Retinal pigment epithelial cell (primary cell): ENCODE results near the gene C2orf42.

ENCODE experiments used
- DNase-seq: peaks from one replicate; pipeline ENCODE4 v3.0.0-alpha.2; 2010; ENCODE audit warnings: low read depth
- H3K4me3 ChIP-seq: 2 replicates; pipeline ENCODE4 v1.5.1; 2011; ENCODE audit warnings: mild to moderate bottlenecking, low read length, control low read depth, moderate library complexity
- TF ChIP-seq, protein P1 (sequence below): conservative IDR thresholded peaks from 2 replicates; pipeline ENCODE4 v1.5.1; 2011; ENCODE audit warnings: low read depth, low read length, control low read depth, inconsistent platforms

C2orf42 gene

DNA sequence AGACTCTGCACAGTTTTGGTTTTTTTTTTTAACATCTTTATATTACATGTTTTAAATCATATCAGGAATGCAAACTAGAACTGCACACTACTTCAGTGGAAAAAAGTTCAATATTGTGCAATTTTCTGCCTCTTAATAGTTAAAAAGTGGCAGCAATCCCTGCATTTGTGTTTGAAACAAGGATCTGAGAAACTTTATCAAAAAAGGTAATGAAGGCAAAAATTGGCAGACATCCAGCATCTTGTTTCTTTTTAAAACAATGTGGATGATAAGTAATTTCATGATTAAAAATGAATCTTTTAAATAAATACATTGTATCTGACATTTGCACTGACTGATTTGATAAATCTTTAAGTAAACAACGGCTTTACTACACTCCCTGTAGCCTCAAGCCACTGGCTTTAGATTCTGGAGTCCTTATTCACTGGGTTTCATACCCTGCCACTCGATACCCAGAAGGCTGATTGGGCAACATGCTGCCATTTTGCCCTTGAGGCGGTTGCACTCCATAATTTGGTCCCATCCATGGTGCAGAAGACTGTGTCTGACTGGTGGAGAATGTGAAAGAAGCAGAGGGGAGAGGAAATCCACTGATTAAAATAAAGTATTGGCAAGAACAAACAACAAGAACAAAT is 21.6 kb upstream of the C2orf42 start:
- TF ChIP-seq, protein P1, sequence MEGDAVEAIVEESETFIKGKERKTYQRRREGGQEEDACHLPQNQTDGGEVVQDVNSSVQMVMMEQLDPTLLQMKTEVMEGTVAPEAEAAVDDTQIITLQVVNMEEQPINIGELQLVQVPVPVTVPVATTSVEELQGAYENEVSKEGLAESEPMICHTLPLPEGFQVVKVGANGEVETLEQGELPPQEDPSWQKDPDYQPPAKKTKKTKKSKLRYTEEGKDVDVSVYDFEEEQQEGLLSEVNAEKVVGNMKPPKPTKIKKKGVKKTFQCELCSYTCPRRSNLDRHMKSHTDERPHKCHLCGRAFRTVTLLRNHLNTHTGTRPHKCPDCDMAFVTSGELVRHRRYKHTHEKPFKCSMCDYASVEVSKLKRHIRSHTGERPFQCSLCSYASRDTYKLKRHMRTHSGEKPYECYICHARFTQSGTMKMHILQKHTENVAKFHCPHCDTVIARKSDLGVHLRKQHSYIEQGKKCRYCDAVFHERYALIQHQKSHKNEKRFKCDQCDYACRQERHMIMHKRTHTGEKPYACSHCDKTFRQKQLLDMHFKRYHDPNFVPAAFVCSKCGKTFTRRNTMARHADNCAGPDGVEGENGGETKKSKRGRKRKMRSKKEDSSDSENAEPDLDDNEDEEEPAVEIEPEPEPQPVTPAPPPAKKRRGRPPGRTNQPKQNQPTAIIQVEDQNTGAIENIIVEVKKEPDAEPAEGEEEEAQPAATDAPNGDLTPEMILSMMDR: no peak
- DNase-seq: no peak
- no peak overlapping the region for H3K4me3 ChIP-seq

DNA sequence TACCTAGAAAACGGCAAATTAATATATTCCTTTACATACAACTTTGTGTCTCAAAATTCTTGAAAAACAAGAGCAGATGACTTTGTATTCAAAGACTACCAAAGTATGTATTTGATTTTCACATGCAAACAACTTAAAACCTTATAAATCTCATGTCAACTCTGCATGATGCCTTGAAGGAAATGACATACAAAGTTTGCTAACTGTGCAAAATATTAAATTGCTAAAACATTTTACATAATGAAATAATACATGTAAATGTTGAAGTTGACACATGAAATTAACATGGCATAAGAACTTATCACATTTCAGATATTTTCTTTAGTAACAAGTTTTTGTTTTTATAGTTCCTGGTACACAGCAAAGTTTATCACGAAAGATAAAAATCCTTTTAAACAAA is 20.8 kb upstream of the C2orf42 start:
- TF ChIP-seq, protein P1: no peak
- DNase-seq: no peak
- H3K4me3 ChIP-seq: no peak overlapping the region

DNA sequence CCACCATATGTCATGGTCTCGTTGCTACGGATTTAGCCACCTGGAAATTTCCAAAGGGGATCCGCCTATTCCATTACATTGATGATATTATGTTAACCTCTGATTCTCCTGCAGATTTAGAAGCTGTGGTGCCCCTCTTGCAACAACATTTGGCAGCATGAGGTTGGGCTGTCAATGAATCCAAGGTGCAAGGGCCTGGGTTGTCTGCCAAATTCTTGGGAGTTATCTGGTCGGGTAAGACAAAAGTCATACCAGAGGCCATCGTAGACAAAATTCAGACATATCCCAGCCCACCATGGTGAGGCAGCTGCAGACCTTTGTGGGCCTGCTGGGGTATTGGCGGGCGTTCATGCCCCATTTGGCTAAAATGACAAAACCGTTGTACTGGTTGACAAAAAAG is 13.6 kb upstream of the C2orf42 start:
- DNase-seq: no peak
- TF ChIP-seq, protein P1: no peak
- no peak overlapping the region for H3K4me3 ChIP-seq

DNA sequence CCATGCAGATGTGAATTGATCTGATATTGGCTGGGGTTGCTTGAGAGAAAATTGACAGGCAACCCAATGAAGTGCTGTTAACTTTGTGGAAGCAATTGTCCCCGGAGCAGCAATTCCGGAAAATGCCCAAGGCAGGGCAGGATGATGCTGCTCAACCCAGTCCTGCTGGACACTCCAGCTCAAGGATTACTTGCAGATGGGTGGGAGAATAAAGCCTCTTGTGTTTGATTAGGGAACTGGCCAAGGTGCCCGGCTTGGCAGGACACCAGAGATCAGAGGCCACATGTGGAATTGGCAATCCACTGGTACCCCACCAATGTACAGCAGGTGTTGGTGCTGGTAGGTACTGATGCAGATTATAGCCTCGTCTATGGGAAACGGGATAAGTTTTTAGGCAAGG is 12.3 kb upstream of the C2orf42 start:
- H3K4me3 ChIP-seq: no peak overlapping the region
- DNase-seq: no peak
- TF ChIP-seq, protein P1: no peak

DNA sequence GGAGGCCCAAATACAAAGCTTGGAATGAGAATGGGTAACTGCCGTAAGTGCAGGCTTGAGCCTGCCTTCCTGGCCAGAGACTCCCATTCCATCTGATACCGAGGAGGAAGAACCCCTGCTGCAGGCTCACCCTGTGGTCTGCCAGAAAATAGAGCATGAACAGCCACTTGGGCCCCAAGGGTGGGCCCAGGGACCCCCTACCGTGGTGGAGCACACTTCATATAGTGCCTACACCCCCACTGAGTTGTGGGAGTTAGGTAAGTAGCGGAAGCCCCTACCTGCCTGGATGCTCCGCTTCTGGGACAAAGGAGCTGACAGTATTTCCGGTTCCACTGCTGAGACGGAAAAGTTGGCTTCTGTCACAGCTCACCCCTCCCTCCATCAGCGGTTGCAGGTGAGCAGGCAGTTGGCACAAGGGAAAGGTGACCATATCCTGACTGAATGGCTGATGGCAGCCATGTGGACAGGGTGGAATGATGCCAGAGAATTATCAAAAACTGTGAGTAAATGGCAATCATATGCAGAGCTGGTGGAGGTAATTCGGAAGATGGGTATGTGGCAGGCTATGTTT is 11.5 kb upstream of the C2orf42 start:
- TF ChIP-seq, protein P1: no peak
- H3K4me3 ChIP-seq: no peak overlapping the region
- DNase-seq: no peak

DNA sequence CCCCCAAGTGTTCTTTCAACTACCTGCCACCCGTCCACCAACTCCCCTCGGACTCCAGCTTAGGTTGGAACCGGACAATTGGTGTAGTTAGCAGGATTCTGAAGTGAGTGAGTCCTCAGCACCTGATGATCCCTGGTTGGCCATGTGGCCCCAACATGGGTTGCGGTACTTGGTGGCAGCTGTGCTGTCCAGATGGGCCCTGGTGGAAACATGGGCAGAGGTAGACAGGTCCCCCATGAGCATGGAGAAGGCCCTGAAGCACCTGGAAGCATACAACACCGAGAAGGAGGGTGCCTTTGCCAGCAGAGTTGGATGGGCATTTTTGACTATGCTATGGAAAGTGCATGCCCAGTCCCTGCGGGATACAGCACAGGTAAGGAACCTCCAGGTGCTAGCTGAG is 11.0 kb upstream of the C2orf42 start:
- H3K4me3 ChIP-seq: no peak overlapping the region
- DNase-seq: no peak
- TF ChIP-seq, protein P1: no peak

DNA sequence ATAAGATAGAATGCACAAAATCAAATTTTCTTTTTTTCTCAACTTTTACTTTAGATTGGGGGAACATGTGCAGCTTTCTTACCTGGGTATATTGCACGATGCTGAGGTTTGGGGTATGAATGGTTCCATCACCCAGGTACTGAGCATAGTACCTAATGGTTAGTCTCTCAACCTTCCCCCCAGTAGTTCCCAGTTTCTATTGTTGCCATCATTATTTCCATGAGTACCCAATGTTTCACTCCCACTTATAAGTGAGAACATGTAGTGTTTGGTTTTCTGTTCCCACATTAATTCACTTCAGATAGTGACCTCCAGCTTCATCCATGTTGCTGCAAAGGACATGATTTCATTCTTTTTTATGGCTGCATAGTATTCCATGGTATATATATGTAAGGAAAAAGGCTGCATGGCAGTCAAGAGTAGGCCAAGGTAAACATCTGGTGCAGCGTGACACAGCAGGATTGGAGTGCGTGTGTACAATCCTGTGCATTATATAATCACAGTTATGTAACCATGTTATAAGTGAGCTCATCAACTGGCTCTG is 10.5 kb upstream of the C2orf42 start:
- no peak for DNase-seq
- TF ChIP-seq, protein P1: no peak
- no peak overlapping the region for H3K4me3 ChIP-seq
